Fibroblast of lung (primary cell): Measurements from ENCODE around the gene CCDC27.

ENCODE experiments used
- CTCF ChIP-seq, 2 donors: IDR thresholded peaks in 1 of 2; conservative IDR thresholded peaks in 1 of 2; 1 replicate in 1 of 2; 2 replicates in 1 of 2; pipeline ENCODE4 v1.5.1; 2011 to 2012; ENCODE audit warnings: low read length in 2 of 2, control low read depth in 1 of 2, inconsistent platforms in 1 of 2, low read depth in 1 of 2, mild to moderate bottlenecking in 1 of 2
- EZH2 ChIP-seq: IDR thresholded peaks from 2 replicates; pipeline ENCODE4 v1.5.1; 2012; ENCODE audit warnings: low read length, control low read depth, mild to moderate bottlenecking; ENCODE audit errors: missing control alignments

- TF ChIP-seq EZH2: no peak
- no peak for TF ChIP-seq CTCF (conservative IDR thresholded peaks at IDR 0.05 in 1 of 2, IDR thresholded peaks at IDR 0.05 in 1 of 2; ENCODE audit: low read depth in 1 of 2, low read length in 2 of 2)
Observed at GRCh38 chr1:3787349-3787715, 35.1 kb downstream of the CCDC27 start.
